SK-N-SH (cell line): Measurements from ENCODE around the gene DTNBP1. TPM values are rescaled to one million over a fixed set of nuclear protein-coding genes. Genes with fewer than 3 reads are reported as not detected.

Source experiments
- CTCF ChIA-PET: fragments of 300-600, 350-600 bp; formaldehyde crosslinking; extraction: SDS; loops from one replicate; lab custom pipeline; 2021; lab: Yijun Ruan, JAX
- POLR2A ChIA-PET: fragments of 350-600 bp; sonication (Branson Sonifier 250); formaldehyde crosslinking; extraction: SDS; loops from one replicate; lab custom pipeline; 2020; ENCODE audit warnings: antibody characterized with exemption, inconsistent platforms; lab: Yijun Ruan, JAX
- DNase-seq: peaks from one replicate; pipeline ENCODE4 v3.0.0; 2012
- H2AFZ ChIP-seq: fragments of 200-600 bp; sonication (generic); 2 replicates; pipeline ENCODE4 v1.8.1; 2016; ENCODE audit warnings: antibody characterized with exemption, mild to moderate bottlenecking, low read depth
- H3F3A ChIP-seq: fragments of 200-600 bp; sonication (generic); replicated peaks from 2 replicates; pipeline ENCODE3; 2016; ENCODE audit warnings: antibody characterized with exemption, mild to moderate bottlenecking; ENCODE audit not compliant: insufficient read depth
- H3K27ac ChIP-seq, 2 experiments: fragments of 200-500 bp in 1 of 2; fragments of 200-600 bp in 1 of 2; sonication (Bioruptor generic) in 1 of 2; sonication (generic), shearing (Covaris generic) in 1 of 2; 2 replicates each; pipeline versions ENCODE4 v1.5.1 to v1.6.1; 2014 to 2016; ENCODE audit warnings: low read depth in 2 of 2, inconsistent platforms in 1 of 2, low read length in 1 of 2, mild to moderate bottlenecking in 1 of 2, mixed read lengths in 1 of 2
- H3K27me3 ChIP-seq: fragments of 200-600 bp; sonication (generic), shearing (Covaris generic); 2 replicates; pipeline ENCODE4 v1.6.1; 2016; ENCODE audit warnings: mixed run types; ENCODE audit not compliant: insufficient read depth
- H3K36me3 ChIP-seq, 2 experiments: fragments of 200-500 bp in 1 of 2; fragments of 200-600 bp in 1 of 2; sonication (Bioruptor generic) in 1 of 2; sonication (generic) in 1 of 2; replicated peaks in 1 of 2; 2 replicates each; pipeline versions ENCODE3 to v1.5.1; 2014 to 2016; ENCODE audit warnings: low read length in 1 of 2, mild to moderate bottlenecking in 1 of 2; ENCODE audit not compliant: insufficient read depth in 2 of 2, control insufficient read depth in 1 of 2
- H3K4me1 ChIP-seq, 2 experiments: fragments of 200-500 bp in 1 of 2; fragments of 200-600 bp in 1 of 2; sonication (Bioruptor generic) in 1 of 2; sonication (generic), shearing (Covaris generic) in 1 of 2; 2 replicates each; pipeline versions ENCODE4 v1.5.1 to v1.6.1; 2014 to 2016; ENCODE audit warnings: low read depth in 1 of 2, low read length in 1 of 2, mixed run types in 1 of 2; ENCODE audit not compliant: insufficient read depth in 2 of 2, control insufficient read depth in 1 of 2
- H3K4me2 ChIP-seq: fragments of 200-600 bp; sonication (generic), shearing (Covaris generic); 2 replicates; pipeline ENCODE4 v1.6.1; 2017; ENCODE audit warnings: mixed run types
- H3K4me3 ChIP-seq, 2 experiments: fragments of 200-500 bp in 1 of 2; fragments of 200-600 bp in 1 of 2; sonication (Bioruptor generic) in 1 of 2; sonication (generic), shearing (Covaris generic) in 1 of 2; 2 replicates each; pipeline versions ENCODE4 v1.5.1 to v1.8.1; 2014 to 2016; ENCODE audit warnings: low read depth in 2 of 2, inconsistent platforms in 1 of 2, low read length in 1 of 2, mild to moderate bottlenecking in 1 of 2, mixed read lengths in 1 of 2, moderate library complexity in 1 of 2
- H3K79me2 ChIP-seq: fragments of 200-600 bp; sonication (generic); 2 replicates; pipeline ENCODE4 v1.8.1; 2017; ENCODE audit warnings: mild to moderate bottlenecking; ENCODE audit not compliant: insufficient read depth
- H3K9ac ChIP-seq: fragments of 200-600 bp; sonication (generic); 2 replicates; pipeline ENCODE4 v1.6.1; 2017; ENCODE audit warnings: mixed run types
- H3K9me2 ChIP-seq: fragments of 200-600 bp; sonication (generic); 2 replicates; pipeline ENCODE4 v1.6.1; 2017; ENCODE audit warnings: mixed run types
- H3K9me3 ChIP-seq: fragments of 200-600 bp; sonication (generic); 2 replicates; pipeline ENCODE4 v1.6.1; 2017; ENCODE audit warnings: mixed run types, mild to moderate bottlenecking, moderate library complexity
- H4K20me1 ChIP-seq: fragments of 200-600 bp; sonication (generic); 2 replicates; pipeline ENCODE4 v1.6.1; 2017; ENCODE audit warnings: mild to moderate bottlenecking, mixed run types; ENCODE audit not compliant: insufficient read depth
- CHD2 ChIP-seq: fragments of 150-350 bp; IDR thresholded peaks from 2 replicates; pipeline ENCODE4 v1.6.1; 2018; ENCODE audit warnings: low read length; ENCODE audit not compliant: partially characterized antibody
- EZH2phosphoT487 ChIP-seq: fragments of 200-600 bp; sonication (generic); IDR thresholded peaks from 2 replicates; pipeline ENCODE4 v1.6.1; 2017; ENCODE audit warnings: low read depth, mixed run types, mild to moderate bottlenecking, antibody characterized with exemption, moderate library complexity, borderline replicate concordance
- IRF3 ChIP-seq: fragments of 150-350 bp; IDR thresholded peaks from 2 replicates; pipeline ENCODE4 v1.6.1; 2016; ENCODE audit warnings: mild to moderate bottlenecking, low read depth, low read length
- RXRA ChIP-seq: IDR thresholded peaks from 2 replicates; pipeline ENCODE4 v1.4.0; 2012; ENCODE audit warnings: low read depth, mild to moderate bottlenecking, borderline replicate concordance
- SIN3A ChIP-seq: IDR thresholded peaks from 2 replicates; pipeline ENCODE4 v1.6.1; 2012; ENCODE audit warnings: low read depth, mild to moderate bottlenecking, low read length, moderate library complexity, borderline replicate concordance
- USF1 ChIP-seq: IDR thresholded peaks from 2 replicates; pipeline ENCODE4 v1.4.0; 2012; ENCODE audit warnings: low read depth, borderline replicate concordance
- ZBTB33 ChIP-seq: IDR thresholded peaks from 2 replicates; pipeline ENCODE4 v1.4.0; 2012; ENCODE audit warnings: low read depth, borderline replicate concordance
- WGBS: methylation state at CpG from one replicate; pipeline ENCODE4 v1.1.6; 2017; ENCODE audit warnings: low lambda C conversion rate; 5-methylcytosine and 5-hydroxymethylcytosine counted together
- polyA plus RNA-seq, 3 experiments: library from polyadenylated mRNA; depleted of rRNA; stranded (reverse); fragments of >200 nt; gene quantifications; 2 replicates each; pipeline ENCODE4 v1.2.3, GENCODE V29; 2012

Gene DTNBP1
- polyA plus RNA-seq, 1 of the 3 experiments (the other 2 are of a cell fraction), result 19.7 TPM

- no peaks in the 10 kb centered on the region for H3K36me3 ChIP-seq
- H3K9me2 ChIP-seq, result no peaks in the 10 kb centered on the region
- H3K4me1 ChIP-seq, result no peaks in the 10 kb centered on the region; a peak in 1 of 4 replicates
- no peak overlapping the region for H3K4me2 ChIP-seq
- H3K27ac ChIP-seq, result no peak overlapping the region
- WGBS, result 94% methylated on average over 4 of the region's 4 CpGs
- ChIA-PET POLR2A (no interaction called here), CTCF (interaction anchor here (0.7 kb wide), 1 partner anchor 30 kb away, joined by 3 read pairs; no protein-coding TSS in a partner anchor)
- no peaks in the 10 kb centered on the region for H3K9me3 ChIP-seq
- no peaks in the 10 kb centered on the region for H3F3A ChIP-seq
- no peak for DNase-seq
- no peak overlapping the region for H3K4me3 ChIP-seq
- no peak overlapping the region for H3K9ac ChIP-seq
- no peak overlapping the region for H2AFZ ChIP-seq
- H3K79me2 ChIP-seq, result no peaks in the 10 kb centered on the region
- TF ChIP-seq SIN3A, result no peak
- TF ChIP-seq RXRA, result no peak
- TF ChIP-seq USF1, result no peak
- TF ChIP-seq EZH2phosphoT487, result no peak
- H4K20me1 ChIP-seq, result no peaks in the 10 kb centered on the region
- no peaks in the 10 kb centered on the region for H3K27me3 ChIP-seq
Measured at GRCh38 chr6:15536198-15536955, 126.5 kb downstream of the DTNBP1 start.

GRCh38 chr6:15535495-15536197 is 127.2 kb downstream of the DTNBP1 start:
- H3K79me2 ChIP-seq, result no peaks in the 10 kb centered on the region
- H2AFZ ChIP-seq, result no peak overlapping the region
- H4K20me1 ChIP-seq, result no peaks in the 10 kb centered on the region
- no peaks in the 10 kb centered on the region for H3K36me3 ChIP-seq
- CTCF ChIA-PET, result interaction anchor here (0.8 kb wide), 1 partner anchor 45 kb away, joined by 3 read pairs; no protein-coding TSS in a partner anchor
- no peaks in the 10 kb centered on the region for H3K9me3 ChIP-seq
- H3K9ac ChIP-seq, result no peak overlapping the region
- no peak overlapping the region for H3K4me3 ChIP-seq
- no peaks in the 10 kb centered on the region; a peak in 1 of 4 replicates for H3K4me1 ChIP-seq
- 99% methylated on average over 3 of the region's 3 CpGs for WGBS
- no peaks in the 10 kb centered on the region for H3F3A ChIP-seq
- H3K9me2 ChIP-seq, result no peaks in the 10 kb centered on the region
- DNase-seq, result no peak
- H3K27ac ChIP-seq, result no peak overlapping the region
- H3K4me2 ChIP-seq, result no peak overlapping the region
- no peak for TF ChIP-seq IRF3
- no peak for TF ChIP-seq ZBTB33
- TF ChIP-seq CHD2, result no peak
- POLR2A ChIA-PET, result no interaction called here
- no peaks in the 10 kb centered on the region for H3K27me3 ChIP-seq
